ENCODE data around the gene RGS12. TPM values are rescaled to one million over a fixed set of nuclear protein-coding genes. Genes with fewer than 3 reads are reported as not detected.

The RGS12 gene
- total RNA-seq, 1 donor from 2014 or later = 10.6 TPM

- Mint-ChIP-seq H3K9me3 (no peaks in the 10 kb centered on the region), H3K27me3 (no peaks in the 10 kb centered on the region), H3K27ac (no peak overlapping the region), H3K4me1 (peaks cover 6% of the 10 kb centered on the region), H3K4me3 (no peak overlapping the region), H3K36me3 (ENCODE audit: low read depth) (peaks cover 14% of the 10 kb centered on the region)
- ChIA-PET CTCF (no interaction called here), POLR2A (no interaction called here)
- intact Hi-C loops (cut with micrococcal nuclease) = no loop called here
- DNase-seq (no peak), ATAC-seq (ENCODE audit: low read depth) (no peak)
- no peak for TF ChIP-seq CTCF (IDR thresholded peaks at IDR 0.05)
Observed at GRCh38 chr4:3251691-3252479, 40.9 kb upstream of the RGS12 start.

- no peak for TF ChIP-seq CTCF (IDR thresholded peaks at IDR 0.05)
- H3K27ac Mint-ChIP-seq = no peak overlapping the region
- no peaks in the 10 kb centered on the region for H3K27me3 Mint-ChIP-seq
- intact Hi-C loops (cut with micrococcal nuclease) = no loop called here
- ChIA-PET POLR2A (no interaction called here), CTCF (no interaction called here)
- H3K4me3 Mint-ChIP-seq = no peak overlapping the region
- DNase-seq (no peak), ATAC-seq (ENCODE audit: low read depth) (no peak)
- peaks cover 11% of the 10 kb centered on the region for H3K4me1 Mint-ChIP-seq
- H3K36me3 Mint-ChIP-seq (ENCODE audit: low read depth) = peaks cover 14% of the 10 kb centered on the region
- no peaks in the 10 kb centered on the region for H3K9me3 Mint-ChIP-seq
Observed at GRCh38 chr4:3252480-3252828, 40.4 kb upstream of the RGS12 start.

- Mint-ChIP-seq H3K4me3 (no peak overlapping the region), H3K27ac (no peak overlapping the region)
Observed at GRCh38 chr4:3252831-3253641, 39.8 kb upstream of the RGS12 start.

GRCh38 chr4:3253808-3254207, 39.0 kb upstream of the RGS12 start:
- DNase-seq (no peak), ATAC-seq (ENCODE audit: low read depth) (no peak)
- no peaks in the 10 kb centered on the region for H3K27me3 Mint-ChIP-seq
- H3K9me3 Mint-ChIP-seq = no peaks in the 10 kb centered on the region
- no peak overlapping the region for H3K4me3 Mint-ChIP-seq
- no peak for TF ChIP-seq CTCF (IDR thresholded peaks at IDR 0.05)
- no peak overlapping the region for H3K27ac Mint-ChIP-seq
- H3K36me3 Mint-ChIP-seq (ENCODE audit: low read depth) = peaks cover 14% of the 10 kb centered on the region
- H3K4me1 Mint-ChIP-seq = peaks cover 24% of the 10 kb centered on the region
- CTCF ChIA-PET = no interaction called here
- POLR2A ChIA-PET = no interaction called here
- intact Hi-C loops (cut with micrococcal nuclease) = no loop called here

More at GRCh38 chr4:3252831-3253641, 39.8 kb upstream of the RGS12 start:
- no peak for ATAC-seq (ENCODE audit: low read depth)
- ChIA-PET POLR2A (no interaction called here), CTCF (no interaction called here)
- H3K9me3 Mint-ChIP-seq = no peaks in the 10 kb centered on the region
- TF ChIP-seq CTCF (IDR thresholded peaks at IDR 0.05) = no peak
- DNase-seq = no peak
- intact Hi-C loops (cut with micrococcal nuclease) = no loop called here
- H3K4me1 Mint-ChIP-seq = peaks cover 17% of the 10 kb centered on the region
- no peaks in the 10 kb centered on the region for H3K27me3 Mint-ChIP-seq
- H3K36me3 Mint-ChIP-seq (ENCODE audit: low read depth) = peaks cover 14% of the 10 kb centered on the region

- DNase-seq = no peak
- peaks cover 24% of the 10 kb centered on the region for H3K4me1 Mint-ChIP-seq
- H3K27ac Mint-ChIP-seq = no peak overlapping the region
- peaks cover 14% of the 10 kb centered on the region for H3K36me3 Mint-ChIP-seq (ENCODE audit: low read depth)
- no peak overlapping the region for H3K4me3 Mint-ChIP-seq
- ChIA-PET POLR2A (no interaction called here), CTCF (no interaction called here)
- TF ChIP-seq CTCF (IDR thresholded peaks at IDR 0.05) = no peak
- intact Hi-C loops (cut with micrococcal nuclease) = no loop called here
- no peaks in the 10 kb centered on the region for H3K9me3 Mint-ChIP-seq
- no peaks in the 10 kb centered on the region for H3K27me3 Mint-ChIP-seq
- ATAC-seq (ENCODE audit: low read depth) = no peak
Observed at GRCh38 chr4:3254302-3255131, 38.3 kb upstream of the RGS12 start.

All from activated B cell treated with CpG ODN at 0.5 μM for 24 hours (primary cell).